Prostate gland (tissue), 2 donors: Measurements from ENCODE around the gene MUC2. TPM values are rescaled to one million over a fixed set of nuclear protein-coding genes. Genes with fewer than 3 reads are reported as not detected.

Source experiments
- DNase-seq: peaks from one replicate; pipeline ENCODE4 v3.0.0-alpha.2; 2019; ENCODE audit warnings: low spot score
- H3K27ac ChIP-seq, 2 donors: fragments of 200-600 bp; sonication (generic); 2 replicates each; pipeline ENCODE4 v1.5.1; 2017 to 2019
- H3K27me3 ChIP-seq: fragments of 200-600 bp; sonication (generic); replicated peaks from 2 replicates; pipeline ENCODE4 v1.5.1; 2019; ENCODE audit not compliant: insufficient read depth
- H3K36me3 ChIP-seq, 2 donors: fragments of 200-600 bp; sonication (generic); 1 replicate in 1 of 2; 2 replicates in 1 of 2; pipeline versions ENCODE4 v1.5.1 to v1.8.1; 2017 to 2019
- H3K4me1 ChIP-seq: fragments of 200-600 bp; sonication (generic); replicated peaks from 2 replicates; pipeline ENCODE4 v1.5.1; 2019
- H3K4me3 ChIP-seq, 2 donors: fragments of 200-600 bp; sonication (generic); 2 replicates each; pipeline ENCODE4 v1.5.1; 2017 to 2019
- H3K9me3 ChIP-seq: fragments of 200-600 bp; sonication (generic); 2 replicates; pipeline ENCODE4 v1.5.1; 2017
- POLR2A ChIP-seq: fragments of 450-650 bp; IDR thresholded peaks from one replicate; pipeline ENCODE4 v1.6.1; 2016; ENCODE audit warnings: antibody characterized with exemption, mild to moderate bottlenecking
- POLR2AphosphoS5 ChIP-seq: sonication (generic); formaldehyde crosslinking; IDR thresholded peaks from one replicate; pipeline ENCODE4 v1.6.1; 2017; ENCODE audit warnings: antibody characterized with exemption
- WGBS: methylation state at CpG from one replicate; pipeline ENCODE4 v1.1.5; 2018; 5-methylcytosine and 5-hydroxymethylcytosine counted together
- intact Hi-C: fragments of 100-400 bp; cut with DNase I; formaldehyde crosslinking; loops from one replicate; pipeline ENCODE4 v1.14.2; 2022
- total RNA-seq, 2 donors: library from RNA; depleted of rRNA; stranded (reverse); fragments of >200 nt; gene quantifications; one replicate each; pipeline ENCODE4 v1.1.0, GENCODE V29; 2016
- TF ChIP-seq, protein P1 (sequence below), 4 experiments: fragments of 200-600 bp in 2 of 4; fragments of 450-650 bp in 2 of 4; sonication (generic) in 2 of 4; IDR thresholded peaks; 1 replicate in 3 of 4; 2 replicates in 1 of 4; pipeline ENCODE4 v1.5.1; 2016 to 2019; ENCODE audit warnings: antibody characterized with exemption in 4 of 4, mild to moderate bottlenecking in 2 of 4, moderate library complexity in 2 of 4

MUC2 gene
- total RNA-seq, 2 donors from 2014 or later = 0.11 TPM; not detected in 1

GRCh38 chr11:1053121-1053901 is 21.4 kb upstream of the MUC2 start:
- no peak for DNase-seq

DNA sequence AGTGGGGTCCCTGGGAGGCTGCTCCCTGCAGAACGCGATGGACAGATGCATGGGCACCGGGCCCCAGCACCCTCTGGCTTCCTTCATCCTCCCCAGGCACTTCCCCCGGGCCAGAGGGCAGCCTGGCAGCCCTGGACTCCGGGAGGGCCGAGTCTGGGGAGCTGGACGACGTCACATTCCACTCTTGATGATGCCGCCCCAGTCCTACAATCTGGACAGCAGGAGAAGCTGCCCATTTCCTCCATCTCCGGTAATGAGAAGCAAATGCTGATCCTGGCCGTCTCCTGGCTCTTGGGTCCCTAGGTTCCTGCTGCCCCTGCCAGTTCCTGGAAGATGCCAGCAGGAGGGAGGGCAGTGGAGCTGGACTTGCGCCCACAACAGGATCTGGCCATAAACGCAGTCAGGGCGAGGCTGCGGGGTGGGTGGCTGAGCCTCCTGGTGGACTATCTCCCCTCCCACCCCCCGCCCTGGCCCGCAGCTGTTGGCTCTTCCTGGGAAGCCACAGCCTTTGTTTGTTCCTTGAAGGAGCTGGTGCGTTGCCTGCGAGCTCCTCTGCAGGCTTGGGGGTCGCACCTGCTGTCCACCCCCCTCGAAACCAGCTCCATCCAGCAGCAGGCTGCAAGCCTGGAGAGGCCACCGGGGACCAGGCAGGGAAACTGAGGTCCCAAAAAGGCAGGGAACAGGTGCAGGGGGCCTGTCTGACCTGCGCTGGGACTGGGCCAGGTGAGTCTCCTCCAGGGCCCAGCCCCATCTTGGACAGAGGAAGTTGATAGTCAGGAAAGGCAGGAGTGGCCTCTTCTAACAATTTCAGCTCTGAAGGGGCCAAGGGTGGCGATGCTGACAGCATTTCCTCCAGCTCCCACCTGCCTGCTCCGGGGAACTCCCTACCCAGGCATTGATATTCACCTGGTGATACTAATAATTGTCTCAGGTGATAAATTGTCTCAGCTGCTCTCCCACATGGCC is 20.2 kb upstream of the MUC2 start:
- Histone ChIP-seq H3K27ac (peak overlapping the region; percentile 66 to 74), H3K9me3 (no peaks in the 10 kb centered on the region), H3K4me1 (peaks cover 23% of the 10 kb centered on the region), H3K36me3 (no peaks in the 10 kb centered on the region), H3K4me3 (peak overlapping the region in 1 of 2 donors; percentile 10), H3K27me3 (no peaks in the 10 kb centered on the region)
- intact Hi-C loops = loop anchor here (5.0 kb wide), 1 partner anchor 157 kb away; no protein-coding TSS in a partner anchor
- WGBS = 47% methylated on average over 21 of the region's 25 CpGs
- DNase-seq = peak; percentile 81
- TF ChIP-seq POLR2AphosphoS5 (peak; percentile 76), POLR2A (no peak)
- TF ChIP-seq, protein P1, sequence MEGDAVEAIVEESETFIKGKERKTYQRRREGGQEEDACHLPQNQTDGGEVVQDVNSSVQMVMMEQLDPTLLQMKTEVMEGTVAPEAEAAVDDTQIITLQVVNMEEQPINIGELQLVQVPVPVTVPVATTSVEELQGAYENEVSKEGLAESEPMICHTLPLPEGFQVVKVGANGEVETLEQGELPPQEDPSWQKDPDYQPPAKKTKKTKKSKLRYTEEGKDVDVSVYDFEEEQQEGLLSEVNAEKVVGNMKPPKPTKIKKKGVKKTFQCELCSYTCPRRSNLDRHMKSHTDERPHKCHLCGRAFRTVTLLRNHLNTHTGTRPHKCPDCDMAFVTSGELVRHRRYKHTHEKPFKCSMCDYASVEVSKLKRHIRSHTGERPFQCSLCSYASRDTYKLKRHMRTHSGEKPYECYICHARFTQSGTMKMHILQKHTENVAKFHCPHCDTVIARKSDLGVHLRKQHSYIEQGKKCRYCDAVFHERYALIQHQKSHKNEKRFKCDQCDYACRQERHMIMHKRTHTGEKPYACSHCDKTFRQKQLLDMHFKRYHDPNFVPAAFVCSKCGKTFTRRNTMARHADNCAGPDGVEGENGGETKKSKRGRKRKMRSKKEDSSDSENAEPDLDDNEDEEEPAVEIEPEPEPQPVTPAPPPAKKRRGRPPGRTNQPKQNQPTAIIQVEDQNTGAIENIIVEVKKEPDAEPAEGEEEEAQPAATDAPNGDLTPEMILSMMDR (IDR thresholded peaks at IDR 0.05) = peak in 1 of 4 experiments; percentile 47

More at GRCh38 chr11:1053121-1053901, 21.4 kb upstream of the MUC2 start:
- H3K36me3 ChIP-seq = no peaks in the 10 kb centered on the region
- WGBS = 70% methylated on average over 25 of the region's 25 CpGs
- H3K4me1 ChIP-seq = peaks cover 23% of the 10 kb centered on the region
- intact Hi-C loops = loop anchor here (5.0 kb wide), 1 partner anchor 156 kb away; no protein-coding TSS in a partner anchor
- peak overlapping the region; percentile 66 to 74 for H3K27ac ChIP-seq
- no peaks in the 10 kb centered on the region for H3K9me3 ChIP-seq
- no peaks in the 10 kb centered on the region for H3K27me3 ChIP-seq
- H3K4me3 ChIP-seq = no peak overlapping the region
- TF ChIP-seq POLR2AphosphoS5 = no peak
- no peak for TF ChIP-seq POLR2A
- TF ChIP-seq, protein P1 (IDR thresholded peaks at IDR 0.05) = no peak

DNA sequence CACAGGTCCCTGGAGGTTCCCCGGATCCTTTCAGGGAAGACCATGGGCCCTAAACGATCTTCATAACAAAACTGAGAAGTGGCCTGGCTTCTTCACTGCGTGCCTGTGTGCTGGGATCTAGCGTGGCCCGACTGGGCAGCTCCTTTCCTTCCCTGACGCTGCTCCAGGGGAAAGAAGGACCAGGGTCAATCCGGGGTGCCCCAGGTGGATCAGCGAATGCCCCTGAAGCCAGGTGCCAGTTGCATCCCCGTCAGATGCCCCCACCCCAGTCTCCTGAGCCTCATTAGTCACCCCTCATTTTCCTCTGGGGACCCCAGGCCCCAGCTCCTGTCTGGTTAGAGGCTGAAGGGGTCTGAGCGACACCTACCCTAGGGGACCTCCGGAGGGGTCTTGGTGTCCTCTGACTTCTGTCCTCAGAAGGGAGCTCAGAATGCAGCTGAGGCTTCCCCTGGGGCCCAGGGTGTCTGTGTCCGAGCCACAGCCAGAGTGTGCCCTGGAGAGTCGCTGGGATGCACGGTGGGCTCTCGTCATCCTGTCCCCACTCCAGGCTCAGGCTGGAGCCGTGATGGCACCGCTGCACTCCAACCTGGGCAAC is 19.5 kb upstream of the MUC2 start:
- TF ChIP-seq POLR2AphosphoS5 (no peak), POLR2A (no peak)
- TF ChIP-seq, protein P1 (IDR thresholded peaks at IDR 0.05) = no peak
- intact Hi-C loops = no loop called here
- H3K27ac ChIP-seq = peak overlapping the region; percentile 66 to 74
- no peaks in the 10 kb centered on the region for H3K36me3 ChIP-seq
- 92% methylated on average over 17 of the region's 17 CpGs for WGBS
- no peak for DNase-seq
- no peaks in the 10 kb centered on the region for H3K27me3 ChIP-seq
- peaks cover 23% of the 10 kb centered on the region for H3K4me1 ChIP-seq
- H3K9me3 ChIP-seq = no peaks in the 10 kb centered on the region
- no peak overlapping the region for H3K4me3 ChIP-seq

DNA sequence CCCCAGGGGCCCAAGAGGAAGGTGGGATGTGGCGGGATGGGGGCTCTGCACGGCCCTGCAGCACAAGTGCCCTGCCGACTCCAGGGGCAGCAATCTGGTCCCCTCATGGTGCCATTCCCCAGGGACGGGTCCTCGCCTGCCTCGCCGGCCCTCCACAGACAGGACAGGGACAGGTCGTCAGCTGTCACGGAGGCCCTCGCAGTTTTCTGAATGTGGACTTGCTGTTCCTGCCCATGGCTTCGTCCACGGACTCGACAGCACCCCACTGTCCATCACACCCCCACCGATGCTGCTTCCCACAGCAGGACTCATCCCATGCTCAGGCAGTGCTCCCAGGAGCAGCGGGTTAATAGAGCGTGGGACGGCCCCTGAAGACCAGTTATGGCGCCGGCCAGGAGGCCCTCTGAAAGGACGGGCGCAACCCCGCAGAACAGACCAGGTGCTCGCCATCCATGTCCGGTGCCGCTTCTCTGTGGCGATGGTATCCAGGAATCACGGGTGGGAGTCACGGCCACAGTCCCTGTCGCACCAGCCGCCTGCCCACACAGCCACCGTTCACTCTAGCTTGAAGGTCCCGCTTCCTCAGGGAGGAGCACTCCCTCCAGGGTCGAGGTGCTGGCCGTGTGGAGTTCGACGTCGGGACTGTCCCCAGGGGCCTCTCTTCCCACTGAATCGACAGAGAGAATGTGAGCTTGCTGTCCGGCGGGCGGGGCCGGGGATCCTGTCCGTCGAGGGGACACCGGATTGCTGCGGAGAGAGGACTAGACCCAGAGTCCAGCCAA is 18.5 kb upstream of the MUC2 start:
- intact Hi-C loops = no loop called here
- DNase-seq = no peak
- no peaks in the 10 kb centered on the region for H3K9me3 ChIP-seq

More for the DNA sequence above, 18.5 kb upstream of the MUC2 start:
- Histone ChIP-seq H3K27me3 (no peaks in the 10 kb centered on the region), H3K27ac (no peak overlapping the region), H3K4me1 (peaks cover 19% of the 10 kb centered on the region), H3K36me3 (no peaks in the 10 kb centered on the region), H3K4me3 (no peak overlapping the region)
- TF ChIP-seq, protein P1 (IDR thresholded peaks at IDR 0.05) = no peak
- TF ChIP-seq POLR2A = no peak
- no peak for TF ChIP-seq POLR2AphosphoS5
- WGBS = 87% methylated on average over 36 of the region's 46 CpGs
